NCI-H1092 treated with DMSO at 0.1 percent for 48 hours (cell line): ENCODE data around the gene TBC1D22A.

Experiments used
- DNase-seq: peaks from one replicate; lab custom pipeline; 2025; lab: John Stamatoyannopoulos, UW

TBC1D22A gene

DNA sequence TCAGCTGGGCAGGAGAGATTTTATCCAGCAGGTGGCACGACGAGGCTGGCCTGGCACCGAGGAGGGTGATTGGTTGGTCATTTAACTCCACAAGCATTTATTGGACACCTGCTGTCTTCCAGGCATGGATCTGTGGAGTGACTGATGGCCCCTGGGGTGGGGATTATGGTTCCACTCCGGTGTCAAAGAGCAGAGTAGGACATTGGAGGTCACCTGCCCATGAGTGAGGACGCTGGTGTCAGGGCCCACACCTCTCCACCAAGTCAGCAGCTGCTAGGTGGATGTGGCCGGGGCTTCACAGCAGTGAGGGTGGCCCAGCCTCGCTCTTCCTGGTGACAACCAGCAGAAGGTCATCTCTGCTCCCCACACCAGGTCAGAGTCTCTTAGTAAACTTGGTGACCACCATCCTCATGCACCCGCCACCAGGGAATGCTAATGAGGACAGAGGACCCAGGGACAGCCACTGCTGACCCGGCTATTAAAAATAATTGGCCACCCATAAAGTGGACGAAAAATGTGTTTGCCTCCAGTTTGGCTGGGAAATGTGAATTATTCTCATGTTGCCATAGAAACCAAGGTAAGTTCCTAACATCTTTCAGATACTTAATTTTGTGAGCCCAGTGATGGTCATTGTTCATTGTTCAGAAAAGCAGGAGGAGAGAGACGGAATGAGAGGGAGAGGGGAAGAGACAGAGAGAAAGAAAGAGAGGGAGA lies 428.7 kb downstream of the TBC1D22A start:
- DNase-seq, result no peak

DNA sequence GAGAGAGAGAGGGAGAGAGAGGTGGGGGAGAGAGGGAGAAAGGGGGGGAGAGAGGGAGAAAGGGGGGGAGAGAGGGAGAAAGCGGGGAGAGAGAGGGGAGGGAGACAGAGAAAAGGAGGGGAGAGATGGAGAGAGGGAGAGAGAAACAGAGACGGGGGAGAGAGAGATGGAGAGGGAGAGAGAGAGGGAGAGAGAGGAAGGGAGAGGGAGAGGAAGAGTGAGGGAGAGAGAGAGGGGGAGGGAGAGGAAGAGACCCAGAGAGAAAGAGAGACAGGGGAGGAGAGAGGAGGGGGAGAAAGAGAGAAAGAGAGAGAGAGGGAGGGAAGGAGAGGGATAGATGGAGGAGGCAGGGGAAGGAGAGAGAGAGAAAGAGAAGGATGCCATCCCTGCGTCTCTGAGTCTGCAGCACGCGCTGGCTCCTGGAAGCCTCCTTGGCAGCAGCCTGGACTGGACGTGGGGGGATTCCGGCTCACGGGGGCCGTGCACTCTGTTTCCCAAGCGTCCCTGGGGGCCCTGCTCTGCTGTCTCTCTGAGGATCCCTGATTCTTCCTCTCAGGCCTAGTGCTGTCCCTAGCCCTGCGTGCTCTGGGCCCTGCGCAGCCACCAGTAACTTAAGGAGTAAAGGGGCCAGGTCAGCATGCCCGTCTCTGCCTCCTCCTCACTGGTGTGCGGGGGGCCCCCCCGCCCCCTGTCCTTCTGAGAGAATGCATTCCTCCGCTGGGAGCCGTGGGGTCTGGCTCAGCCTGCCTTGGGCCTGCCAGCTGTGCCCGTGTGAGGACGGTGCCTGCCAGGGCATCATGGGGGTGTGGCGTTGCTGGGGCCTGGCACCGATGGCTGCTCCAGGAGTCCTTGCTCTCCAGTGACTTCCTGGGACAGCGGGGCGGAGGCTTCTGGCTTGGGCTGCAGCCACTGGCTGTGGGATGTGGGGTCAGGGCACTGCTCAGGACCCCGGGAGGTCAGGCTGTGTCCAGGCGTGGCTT lies 429.5 kb downstream of the TBC1D22A start:
- no peak for DNase-seq

- DNase-seq, result no peak
These were observed 430.4 kb downstream of the TBC1D22A start for GRCh38 chr22:47192651-47193437.

GRCh38 chr22:47193606-47194329 lies 431.3 kb downstream of the TBC1D22A start:
- no peak for DNase-seq

GRCh38 chr22:47194476-47195155 lies 432.2 kb downstream of the TBC1D22A start:
- DNase-seq, result no peak

DNA sequence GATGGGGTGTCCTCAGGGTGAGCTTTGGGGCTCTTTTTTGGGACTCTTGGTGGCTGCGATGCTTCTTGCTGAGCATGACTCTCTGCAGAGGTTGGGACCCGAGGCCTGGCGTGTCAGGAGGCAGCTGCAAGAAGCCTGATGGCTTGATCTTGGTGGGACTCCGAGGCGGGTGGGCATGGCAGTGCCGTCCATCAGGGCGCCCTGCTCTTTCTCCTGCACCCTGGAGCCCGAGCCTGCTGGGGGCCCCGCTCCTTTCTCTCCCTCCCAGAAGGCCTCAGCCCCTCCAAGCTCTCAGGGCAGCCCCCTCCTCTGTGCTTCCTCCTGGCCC lies 432.7 kb downstream of the TBC1D22A start:
- no peak for DNase-seq

GRCh38 chr22:47195484-47196165 lies 433.2 kb downstream of the TBC1D22A start:
- DNase-seq, result no peak

- DNase-seq, result no peak
These were observed 433.9 kb downstream of the TBC1D22A start for GRCh38 chr22:47196166-47196849.

DNA sequence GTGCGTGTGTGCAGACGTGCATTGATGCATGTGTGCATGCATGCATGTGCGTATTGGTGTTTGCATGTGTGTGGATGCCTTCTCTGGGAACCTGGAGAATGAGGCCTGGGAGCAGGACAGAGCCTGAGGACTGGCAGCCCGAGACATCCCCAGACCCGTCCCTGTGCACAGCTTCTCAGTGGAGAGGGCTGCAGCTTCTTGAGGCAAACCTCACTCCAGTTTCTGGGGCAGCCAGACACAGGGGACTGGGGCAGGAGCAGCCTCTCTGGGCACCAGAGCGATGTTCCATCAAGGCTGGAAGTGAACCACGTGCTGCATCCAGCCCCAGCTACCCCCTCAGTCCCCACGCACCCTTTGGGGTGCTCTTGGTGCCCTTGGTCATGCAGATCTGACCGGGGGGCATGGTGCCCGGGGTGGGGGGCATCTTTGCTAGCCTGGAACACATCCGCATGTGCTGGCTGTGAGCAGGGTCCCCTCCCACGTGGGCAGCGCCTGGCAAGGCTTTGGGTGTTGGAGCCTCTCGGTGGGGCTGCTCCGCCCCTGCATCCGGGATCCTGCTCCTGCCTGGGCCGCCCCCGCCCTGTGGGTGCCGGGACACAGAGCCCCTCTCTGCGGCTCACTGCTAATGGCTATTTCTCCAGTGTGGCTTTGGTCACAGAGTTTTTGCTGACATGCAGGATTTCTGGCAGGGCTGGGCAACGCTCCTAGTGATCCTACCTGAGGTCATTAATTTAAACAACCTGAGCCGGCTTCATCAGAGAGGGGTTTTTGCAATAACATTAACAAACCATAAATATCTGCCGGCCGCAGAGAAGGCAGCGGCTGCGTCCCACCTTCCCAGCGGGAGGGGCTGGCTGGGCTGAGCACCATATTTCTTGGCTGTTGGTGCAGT lies 434.7 kb downstream of the TBC1D22A start:
- no peak for DNase-seq

DNA sequence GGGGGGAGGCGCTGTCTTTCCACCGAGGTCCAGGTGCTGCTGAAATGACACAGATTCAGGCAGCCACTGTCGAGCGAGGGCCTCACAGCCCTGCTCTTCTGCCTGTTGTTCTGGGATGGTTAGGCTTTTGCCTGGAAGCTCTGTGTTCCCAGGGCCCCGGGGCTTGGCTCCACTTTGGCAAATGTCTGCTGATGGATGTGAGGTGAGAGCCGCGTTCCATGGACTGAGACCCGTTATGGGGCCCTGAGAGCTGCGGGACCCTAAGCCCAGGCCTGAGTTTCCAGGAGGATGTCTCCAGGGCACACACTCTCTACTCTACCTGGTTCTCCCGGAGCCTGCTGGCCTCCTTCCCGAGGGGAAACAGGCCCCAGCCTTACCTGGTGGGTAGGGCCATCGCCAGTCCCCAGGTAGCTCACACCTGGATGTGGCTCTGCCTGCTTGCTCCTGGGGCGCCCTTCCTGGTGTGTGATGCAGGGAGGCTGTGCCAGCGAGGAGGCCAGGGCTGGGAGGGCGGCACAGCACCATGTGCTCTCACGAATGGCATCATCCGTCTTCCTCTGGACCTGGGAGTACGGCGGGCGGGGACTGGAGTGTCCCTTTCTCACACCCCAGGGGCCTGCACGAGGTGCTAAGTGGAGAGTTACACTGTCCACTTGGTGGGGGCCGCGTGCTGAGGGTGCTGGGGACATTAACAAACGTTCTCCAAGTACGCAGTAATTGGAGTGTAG lies 435.5 kb downstream of the TBC1D22A start:
- DNase-seq, result no peak

DNA sequence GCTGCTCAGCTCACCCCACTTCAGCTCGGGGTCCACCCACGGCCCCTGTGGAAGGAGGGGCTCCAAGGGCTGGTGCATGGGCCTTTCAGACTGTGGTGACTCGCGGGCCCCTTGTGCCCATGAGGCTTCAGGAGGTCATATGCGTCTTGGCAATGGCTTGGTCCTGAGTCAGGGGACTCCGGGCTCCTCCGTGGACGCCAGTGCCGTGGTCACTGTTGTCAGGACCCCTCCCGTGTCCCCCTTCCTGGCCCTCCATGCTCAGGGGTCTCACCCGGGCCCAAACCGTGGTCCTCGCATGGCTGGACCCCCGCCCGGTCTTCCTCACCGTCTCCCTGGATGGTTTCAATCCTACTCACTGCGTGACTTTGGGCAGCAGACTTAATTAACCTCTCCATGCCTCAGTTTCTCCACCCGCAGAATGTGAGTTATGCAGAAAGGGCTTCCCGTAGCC lies 436.4 kb downstream of the TBC1D22A start:
- no peak for DNase-seq

DNA sequence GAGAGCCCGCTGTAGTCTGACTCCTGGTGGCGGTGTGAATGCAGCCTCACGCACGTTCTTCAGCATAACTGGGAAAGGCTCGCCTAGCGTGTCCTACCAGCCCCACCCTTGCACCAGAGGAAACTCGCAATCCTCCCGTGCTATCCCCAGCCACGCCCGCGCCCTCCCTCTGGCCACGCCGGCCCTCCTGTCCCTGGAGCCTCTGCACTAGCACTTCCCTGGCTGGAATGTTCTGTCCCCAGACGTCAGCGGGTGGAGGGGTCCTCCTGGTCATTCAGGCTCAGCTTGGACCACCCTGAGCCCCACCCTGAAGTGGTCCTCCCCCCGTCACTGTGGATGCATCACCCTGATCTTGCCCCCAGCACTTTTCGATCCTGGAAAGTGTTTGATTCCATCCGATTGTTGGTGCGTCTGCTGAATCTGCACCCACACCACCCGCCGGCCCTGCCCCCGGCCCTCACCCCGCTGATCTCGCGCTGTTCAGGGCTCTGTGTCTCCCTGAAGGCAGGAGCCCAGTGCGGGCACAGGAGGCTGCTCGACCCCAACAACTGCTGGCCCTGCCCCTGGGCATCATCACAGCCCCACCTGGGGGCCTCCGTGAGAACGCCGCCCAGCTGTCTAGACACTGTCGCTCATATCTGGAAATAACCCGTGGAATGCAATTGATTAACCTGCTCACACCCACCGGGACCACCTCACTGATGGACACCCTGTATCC lies 437.0 kb downstream of the TBC1D22A start:
- no peak for DNase-seq

DNA sequence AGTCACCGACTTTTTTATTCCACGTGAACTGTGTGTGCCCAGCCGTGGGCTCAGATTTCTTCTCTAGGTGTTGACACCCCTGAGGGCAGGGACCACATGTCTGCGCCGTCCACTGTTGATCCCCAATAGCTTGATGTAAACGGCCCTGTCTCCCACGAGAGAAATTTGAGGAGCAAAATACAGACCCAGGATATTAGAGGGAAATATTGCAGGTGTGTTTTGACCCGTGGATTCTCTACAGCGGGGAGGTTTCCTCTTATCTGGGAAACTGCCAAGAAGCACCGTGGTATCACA lies 437.5 kb downstream of the TBC1D22A start:
- DNase-seq, result no peak

- no peak for DNase-seq
These were observed 438.0 kb downstream of the TBC1D22A start for GRCh38 chr22:47200273-47201051.

- DNase-seq, result no peak
These were observed 438.9 kb downstream of the TBC1D22A start for GRCh38 chr22:47201186-47201995.
